ENCODE results near the gene ABCC6. TPM values are rescaled to one million over a fixed set of nuclear protein-coding genes. Genes with fewer than 3 reads are reported as not detected.
"Not testable (repeated sequence)": the region's sequence is repeated elsewhere in the genome, so short reads cannot be mapped to it uniquely, and the experiment has no call there.

ABCC6 gene
- polyA plus RNA-seq, 1 experiment, result 1.2 TPM

GRCh38 chr16:16149710-16150116 is 73.6 kb downstream of the ABCC6 start:
- no peak for DNase-seq (ENCODE audit: low read depth)

GRCh38 chr16:16148755-16149154 is 74.5 kb downstream of the ABCC6 start:
- ChIA-PET POLR2A (no interaction called here), CTCF (no interaction called here)
- no peak overlapping the region for H3K4me3 ChIP-seq (ENCODE audit: low read depth, low read length)
- H3K27me3 ChIP-seq (ENCODE audit: control insufficient read depth, insufficient read depth, low read length), result no peaks in the 10 kb centered on the region
- no peak for TF ChIP-seq CTCF (IDR thresholded peaks at IDR 0.05; ENCODE audit: insufficient read depth, low read depth, low read length)
- DNase-seq (ENCODE audit: low read depth), result no peak
- H3K36me3 ChIP-seq (ENCODE audit: control insufficient read depth, insufficient read depth, low read length), result peaks cover 8% of the 10 kb centered on the region

More at GRCh38 chr16:16149710-16150116, 73.6 kb downstream of the ABCC6 start:
- peaks cover 5% of the 10 kb centered on the region for H3K36me3 ChIP-seq (ENCODE audit: control insufficient read depth, insufficient read depth, low read length)
- TF ChIP-seq CTCF (IDR thresholded peaks at IDR 0.05; ENCODE audit: insufficient read depth, low read depth, low read length), result no peak
- ChIA-PET POLR2A (interaction anchor here (0.6 kb wide), 1 partner anchor 151 kb away, joined by 3 read pairs; no protein-coding TSS in a partner anchor), CTCF (interaction anchor here (0.6 to 1.3 kb wide), 2 partner anchors 37 to 327 kb away, joined by 3 to 4 read pairs; no protein-coding TSS in a partner anchor)
- no peak overlapping the region for H3K4me3 ChIP-seq (ENCODE audit: low read depth, low read length)
- no peaks in the 10 kb centered on the region for H3K27me3 ChIP-seq (ENCODE audit: control insufficient read depth, insufficient read depth, low read length)

GRCh38 chr16:16148000-16148599 is 75.2 kb downstream of the ABCC6 start:
- H3K27me3 ChIP-seq (ENCODE audit: control insufficient read depth, insufficient read depth, low read length); CTCF ChIA-PET; DNase-seq (ENCODE audit: low read depth); H3K36me3 ChIP-seq (ENCODE audit: control insufficient read depth, insufficient read depth, low read length); H3K4me3 ChIP-seq (ENCODE audit: low read depth, low read length); POLR2A ChIA-PET: not testable (repeated sequence)

GRCh38 chr16:16147316-16147999 is 75.8 kb downstream of the ABCC6 start:
- peaks cover 12% of the 10 kb centered on the region for H3K36me3 ChIP-seq (ENCODE audit: control insufficient read depth, insufficient read depth, low read length)
- H3K27me3 ChIP-seq (ENCODE audit: control insufficient read depth, insufficient read depth, low read length), result no peaks in the 10 kb centered on the region
- CTCF ChIA-PET, result no interaction called here
- DNase-seq (ENCODE audit: low read depth), result no peak
- POLR2A ChIA-PET, result no interaction called here
- H3K4me3 ChIP-seq (ENCODE audit: low read depth, low read length), result no peak overlapping the region
- no peak for TF ChIP-seq CTCF (IDR thresholded peaks at IDR 0.05; ENCODE audit: insufficient read depth, low read depth, low read length)

- H3K36me3 ChIP-seq (ENCODE audit: control insufficient read depth, insufficient read depth, low read length), result peaks cover 14% of the 10 kb centered on the region
- no peak for DNase-seq (ENCODE audit: low read depth)
- no peak for TF ChIP-seq CTCF (IDR thresholded peaks at IDR 0.05; ENCODE audit: insufficient read depth, low read depth, low read length)
- ChIA-PET POLR2A (no interaction called here), CTCF (no interaction called here)
- no peaks in the 10 kb centered on the region for H3K27me3 ChIP-seq (ENCODE audit: control insufficient read depth, insufficient read depth, low read length)
- H3K4me3 ChIP-seq (ENCODE audit: low read depth, low read length), result no peak overlapping the region
Measured at GRCh38 chr16:16146380-16147315, 76.6 kb downstream of the ABCC6 start.

Data from BJ (cell line).